ENCODE data around the gene PEPD. TPM values are rescaled to one million over a fixed set of nuclear protein-coding genes. Genes with fewer than 3 reads are reported as not detected.

Gene PEPD
- total RNA-seq, 3 donors from 2014 or later = 54.2 to 57.2 (median 55.1) TPM

DNA sequence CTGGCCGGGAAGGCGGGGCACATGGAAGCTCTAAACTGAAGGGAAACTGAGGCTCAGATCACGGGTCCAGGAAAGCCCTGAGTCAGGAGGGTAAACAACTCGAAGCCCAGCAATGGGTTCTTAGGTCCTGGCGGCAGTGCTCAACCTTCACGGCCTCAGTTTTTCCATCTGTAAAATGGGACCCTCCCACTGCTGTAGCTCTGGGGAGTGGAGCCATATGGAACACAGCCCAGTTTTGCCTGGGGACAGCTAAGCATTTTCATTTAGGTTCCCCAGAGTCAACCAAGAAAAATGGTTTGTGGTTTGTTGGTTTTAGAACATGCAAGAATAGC is 117.7 kb downstream of the PEPD start:
- ATAC-seq (no peak), DNase-seq (no peak)
- Mint-ChIP-seq H3K9me3 (no peaks in the 10 kb centered on the region), H3K4me3 (no peak overlapping the region), H3K4me1 (ENCODE audit: low read depth) (no peaks in the 10 kb centered on the region), H3K36me3 (ENCODE audit: insufficient read depth) (peaks cover 2% of the 10 kb centered on the region), H3K27me3 (ENCODE audit: low read depth) (no peaks in the 10 kb centered on the region)

GRCh38 chr19:33403221-33403972 is 118.2 kb downstream of the PEPD start:
- Mint-ChIP-seq H3K4me3 (no peak overlapping the region), H3K4me1 (ENCODE audit: low read depth) (no peaks in the 10 kb centered on the region), H3K36me3 (ENCODE audit: insufficient read depth) (peaks cover 2% of the 10 kb centered on the region), H3K27me3 (ENCODE audit: low read depth) (no peaks in the 10 kb centered on the region), H3K9me3 (no peaks in the 10 kb centered on the region)
- DNase-seq (no peak), ATAC-seq (no peak)

DNA sequence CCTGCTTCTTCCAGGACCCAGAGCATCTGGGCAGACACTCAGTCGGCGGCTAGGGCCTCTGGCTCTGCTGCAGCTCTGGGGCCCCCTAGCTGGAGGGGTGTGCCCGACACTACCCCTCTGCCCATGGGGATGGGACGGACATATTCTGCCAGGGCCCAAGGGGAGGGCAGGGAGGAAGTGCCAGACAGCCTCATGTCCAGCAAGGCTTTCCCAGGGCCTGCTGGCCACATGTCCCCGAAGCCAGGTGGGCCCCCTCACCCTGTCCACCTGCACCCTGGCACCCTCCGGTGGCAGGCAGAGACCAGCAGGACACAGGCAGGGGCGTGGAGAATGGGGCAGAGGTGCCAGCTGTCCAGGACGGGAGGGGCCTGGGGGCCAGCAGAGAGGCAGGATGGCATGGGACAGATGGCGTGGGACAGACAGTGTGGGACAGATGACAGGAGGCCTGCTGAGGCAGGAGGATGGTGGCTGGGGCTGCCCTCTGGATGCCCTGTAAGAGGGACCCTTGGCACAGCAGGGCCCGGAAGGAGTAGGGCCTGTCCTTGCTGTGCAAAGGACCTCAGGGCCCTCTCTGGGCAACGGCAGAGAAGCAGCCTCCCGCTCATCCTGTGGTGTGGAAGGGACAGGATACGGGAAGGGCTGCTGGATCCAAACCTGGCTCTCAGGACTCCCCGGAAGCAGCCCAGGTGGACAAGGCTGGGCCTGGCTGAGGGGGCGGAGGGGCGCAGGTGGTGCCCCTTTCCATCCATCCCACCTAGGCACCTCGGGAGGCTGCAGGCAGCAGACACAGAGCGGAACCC is 119.0 kb downstream of the PEPD start:
- no peaks in the 10 kb centered on the region for H3K4me1 Mint-ChIP-seq (ENCODE audit: low read depth)
- ATAC-seq = no peak
- no peak for DNase-seq
- H3K36me3 Mint-ChIP-seq (ENCODE audit: insufficient read depth) = peaks cover 2% of the 10 kb centered on the region
- no peaks in the 10 kb centered on the region for H3K9me3 Mint-ChIP-seq
- H3K4me3 Mint-ChIP-seq = no peak overlapping the region
- H3K27me3 Mint-ChIP-seq (ENCODE audit: low read depth) = no peaks in the 10 kb centered on the region

DNA sequence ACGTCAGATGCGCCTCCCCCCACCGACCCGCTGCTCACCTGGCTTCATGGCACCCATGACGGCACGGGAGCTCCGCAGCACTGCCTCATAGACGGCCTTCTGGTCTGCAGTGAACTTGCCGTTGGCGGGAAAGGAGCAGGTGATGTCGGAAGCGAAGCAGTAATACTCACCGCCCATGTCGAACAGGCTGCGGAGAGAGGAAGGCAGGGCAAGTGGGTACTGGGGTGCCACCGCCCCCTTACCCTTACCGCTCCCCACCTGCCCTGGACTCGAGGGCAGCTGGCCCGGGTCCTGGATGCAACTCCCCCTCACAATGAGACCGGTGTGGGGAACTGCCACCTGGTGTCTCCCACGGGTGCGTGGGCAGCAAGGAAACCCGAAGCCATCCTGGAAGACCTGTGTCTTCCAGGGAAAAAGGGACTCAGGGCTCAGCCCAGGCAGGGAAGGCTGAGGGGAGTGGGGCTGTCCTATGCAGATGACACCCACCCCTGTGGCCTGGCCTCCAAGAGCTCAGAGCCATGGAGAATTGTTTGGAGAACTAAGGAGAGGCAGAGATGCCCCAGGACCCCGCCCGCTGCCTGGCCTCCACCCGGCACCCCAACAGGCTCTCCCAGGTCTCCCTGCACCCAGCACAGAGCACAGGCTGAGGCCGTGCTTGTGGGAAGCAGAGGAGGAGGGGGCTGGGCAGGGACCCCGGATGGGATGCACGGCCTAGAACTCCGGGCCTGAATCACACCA is 119.7 kb downstream of the PEPD start:
- no peaks in the 10 kb centered on the region for H3K4me1 Mint-ChIP-seq (ENCODE audit: low read depth)
- ATAC-seq (no peak), DNase-seq (no peak)
- H3K36me3 Mint-ChIP-seq (ENCODE audit: insufficient read depth) = peaks cover 2% of the 10 kb centered on the region
- no peaks in the 10 kb centered on the region for H3K9me3 Mint-ChIP-seq
- no peaks in the 10 kb centered on the region for H3K27me3 Mint-ChIP-seq (ENCODE audit: low read depth)
- H3K4me3 Mint-ChIP-seq = no peak overlapping the region

DNA sequence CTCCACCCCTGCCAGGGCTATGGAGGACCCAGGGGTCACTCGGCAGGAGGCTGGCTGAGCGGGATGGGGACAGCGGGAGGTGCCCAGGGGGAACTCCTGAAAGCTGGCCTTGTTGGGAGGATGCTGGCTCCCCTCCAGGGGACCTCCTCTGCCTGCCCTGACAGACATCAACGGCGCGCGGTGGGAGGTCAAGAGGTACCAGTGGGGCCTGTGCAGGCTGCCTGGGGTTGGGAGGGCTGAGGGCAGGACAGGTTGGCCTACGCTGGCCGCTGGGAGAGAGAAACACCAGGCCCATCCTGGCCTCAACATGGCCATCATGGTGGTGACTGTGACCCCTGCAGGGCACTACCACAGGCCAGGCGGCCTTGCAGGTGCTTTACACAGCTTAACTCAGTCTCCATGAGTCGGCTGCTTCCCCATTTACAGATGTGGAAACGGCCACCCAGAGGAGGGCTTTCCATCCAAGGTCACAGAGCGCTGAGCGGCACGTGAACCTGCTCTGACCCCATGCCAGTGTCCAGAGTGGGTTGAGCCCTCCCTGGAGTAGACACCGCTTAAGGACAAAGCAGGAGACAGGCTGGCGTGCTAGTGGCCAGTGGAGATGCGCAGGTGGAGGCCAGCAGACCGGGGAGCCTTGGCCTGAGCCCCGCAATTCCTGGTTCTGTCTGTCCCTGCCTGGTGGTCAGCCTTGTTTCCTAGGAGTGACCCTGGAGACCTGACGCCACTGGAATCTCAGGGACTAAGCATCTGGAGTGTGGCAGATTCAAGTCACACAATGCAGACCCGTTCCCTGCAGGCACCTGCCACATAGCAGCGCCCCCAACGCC is 120.5 kb downstream of the PEPD start:
- Mint-ChIP-seq H3K4me3 (no peak overlapping the region), H3K9me3 (no peaks in the 10 kb centered on the region), H3K27me3 (ENCODE audit: low read depth) (no peaks in the 10 kb centered on the region), H3K36me3 (ENCODE audit: insufficient read depth) (peaks cover 2% of the 10 kb centered on the region), H3K4me1 (ENCODE audit: low read depth) (no peaks in the 10 kb centered on the region)
- ATAC-seq = no peak
- DNase-seq = no peak

- H3K4me1 Mint-ChIP-seq (ENCODE audit: low read depth) = no peaks in the 10 kb centered on the region
- peaks cover 2% of the 10 kb centered on the region for H3K36me3 Mint-ChIP-seq (ENCODE audit: insufficient read depth)
- no peaks in the 10 kb centered on the region for H3K27me3 Mint-ChIP-seq (ENCODE audit: low read depth)
- ATAC-seq (no peak), DNase-seq (no peak)
- no peaks in the 10 kb centered on the region for H3K9me3 Mint-ChIP-seq
- H3K4me3 Mint-ChIP-seq = no peak overlapping the region
These were observed 121.6 kb downstream of the PEPD start for GRCh38 chr19:33399745-33400681.

- no peak for DNase-seq
- H3K4me1 Mint-ChIP-seq (ENCODE audit: low read depth) = no peaks in the 10 kb centered on the region
- no peak overlapping the region for H3K4me3 Mint-ChIP-seq
- ATAC-seq = no peak
- peaks cover 2% of the 10 kb centered on the region for H3K36me3 Mint-ChIP-seq (ENCODE audit: insufficient read depth)
- no peaks in the 10 kb centered on the region for H3K9me3 Mint-ChIP-seq
- no peaks in the 10 kb centered on the region for H3K27me3 Mint-ChIP-seq (ENCODE audit: low read depth)
These were observed 122.4 kb downstream of the PEPD start for GRCh38 chr19:33399081-33399744.

DNA sequence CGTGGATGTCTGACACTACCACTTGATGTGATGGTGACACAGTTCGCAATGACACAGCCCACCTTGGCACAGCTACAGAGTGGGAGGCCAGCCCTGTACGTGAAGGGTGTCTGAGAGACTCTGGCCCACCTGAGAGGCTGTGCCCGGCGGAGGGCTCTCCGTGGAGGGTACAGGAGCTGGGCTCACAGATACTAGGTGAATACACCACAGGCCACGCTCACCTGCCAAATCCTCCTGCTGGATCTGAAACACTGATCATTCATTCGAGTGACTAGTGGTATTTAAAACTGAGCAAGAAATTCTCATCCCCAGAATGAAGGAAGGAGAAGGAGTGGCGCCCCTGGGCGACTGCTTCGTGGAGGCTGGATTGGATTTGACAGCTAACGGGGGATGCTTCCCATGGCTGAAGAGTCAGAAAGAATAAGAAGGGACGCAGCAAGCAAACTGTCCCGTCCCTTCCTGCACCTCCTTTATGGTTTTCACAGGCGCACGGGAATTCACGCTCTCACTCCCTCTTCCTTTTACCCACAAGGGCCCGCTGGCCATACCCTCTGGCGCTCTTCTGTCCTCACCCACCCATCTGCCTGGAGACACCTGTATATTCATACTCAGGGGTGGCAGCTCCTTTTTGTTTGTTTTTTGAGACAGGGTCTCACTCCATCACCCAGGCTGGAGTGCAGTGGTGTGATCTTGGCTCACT is 123.1 kb downstream of the PEPD start:
- ATAC-seq (no peak), DNase-seq (no peak)
- Mint-ChIP-seq H3K4me1 (ENCODE audit: low read depth) (no peaks in the 10 kb centered on the region), H3K9me3 (no peaks in the 10 kb centered on the region), H3K27me3 (ENCODE audit: low read depth) (no peaks in the 10 kb centered on the region), H3K4me3 (no peak overlapping the region), H3K36me3 (ENCODE audit: insufficient read depth) (peaks cover 2% of the 10 kb centered on the region)

- ATAC-seq (no peak), DNase-seq (no peak)
- H3K27me3 Mint-ChIP-seq (ENCODE audit: low read depth) = no peaks in the 10 kb centered on the region
- H3K4me1 Mint-ChIP-seq (ENCODE audit: low read depth) = no peaks in the 10 kb centered on the region
- H3K36me3 Mint-ChIP-seq (ENCODE audit: insufficient read depth) = peaks cover 2% of the 10 kb centered on the region
- no peaks in the 10 kb centered on the region for H3K9me3 Mint-ChIP-seq
- H3K4me3 Mint-ChIP-seq = no peak overlapping the region
These were observed 123.8 kb downstream of the PEPD start for GRCh38 chr19:33397536-33398360.

DNA sequence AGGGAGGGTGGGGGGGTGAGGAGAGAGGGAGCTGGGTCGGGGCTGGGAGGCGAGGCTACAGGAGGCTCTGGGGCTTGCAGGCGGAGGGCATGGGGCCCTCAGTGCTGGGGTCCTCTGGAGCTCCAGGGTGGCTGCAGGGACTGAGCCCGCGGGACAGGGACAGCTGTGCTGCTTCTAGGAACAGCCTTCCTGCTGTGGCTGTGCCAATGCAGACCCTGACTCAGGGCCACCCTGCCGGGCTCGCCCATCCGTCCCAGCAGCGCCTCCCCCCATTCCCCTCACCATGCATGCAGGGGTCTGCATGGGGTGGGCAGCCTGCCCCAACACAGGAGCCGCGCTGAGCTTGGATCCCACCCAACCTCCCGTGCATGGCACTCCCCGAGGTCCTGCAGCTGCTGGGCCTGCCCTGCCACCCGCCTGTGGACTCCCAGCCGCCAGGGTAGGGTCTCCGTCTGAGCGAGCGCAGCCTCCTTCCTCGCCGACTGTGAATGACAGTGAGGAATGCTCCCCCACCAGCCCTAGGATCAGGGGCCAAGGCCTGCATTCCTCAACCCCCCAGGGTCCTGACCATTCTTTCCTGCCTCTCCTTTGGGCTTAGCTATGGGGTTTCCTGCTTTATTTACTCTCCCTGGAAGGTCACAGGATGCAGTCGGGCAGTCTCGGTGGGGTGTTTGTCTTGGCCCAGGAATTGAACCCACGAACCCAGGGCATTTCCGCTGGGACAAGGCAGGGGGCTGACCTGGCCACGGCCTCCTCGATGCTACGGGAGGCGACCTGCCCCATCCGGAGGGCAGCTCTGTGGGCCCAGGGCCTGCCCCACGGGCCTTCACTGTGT is 124.7 kb downstream of the PEPD start:
- DNase-seq (no peak), ATAC-seq (no peak)
- H3K36me3 Mint-ChIP-seq (ENCODE audit: insufficient read depth) = peaks cover 2% of the 10 kb centered on the region
- H3K27me3 Mint-ChIP-seq (ENCODE audit: low read depth) = no peaks in the 10 kb centered on the region
- H3K4me1 Mint-ChIP-seq (ENCODE audit: low read depth) = no peaks in the 10 kb centered on the region
- H3K4me3 Mint-ChIP-seq = no peak overlapping the region
- H3K9me3 Mint-ChIP-seq = no peaks in the 10 kb centered on the region
